Neural cell (in vitro differentiated cells): ENCODE data around the gene C19orf44. TPM values are rescaled to one million over a fixed set of nuclear protein-coding genes. Genes with fewer than 3 reads are reported as not detected.
"Not testable (repeated sequence)": the region's sequence is repeated elsewhere in the genome, so short reads cannot be mapped to it uniquely, and the experiment has no call there.

ENCODE experiments used
- H2AFZ ChIP-seq: fragments of 200-600, 300-800 bp; sonication (generic), shearing (Covaris generic); 2 replicates; pipeline ENCODE4 v1.6.0; 2014; ENCODE audit warnings: low read depth, mild to moderate bottlenecking, antibody characterized with exemption, low read length, moderate library complexity
- H3F3A ChIP-seq: fragments of 200-600 bp; shearing (Covaris generic); 2 replicates; pipeline ENCODE4 v1.6.1; 2016; ENCODE audit warnings: mild to moderate bottlenecking, moderate library complexity, mixed read lengths, antibody characterized with exemption, low read length; ENCODE audit not compliant: insufficient read depth, poor library complexity, severe bottlenecking
- H3K27ac ChIP-seq: fragments of 200-600, 300-800 bp; sonication (generic), shearing (Covaris generic); 2 replicates; pipeline ENCODE4 v1.5.1; 2014; ENCODE audit warnings: mild to moderate bottlenecking, low read length, moderate library complexity
- H3K27me3 ChIP-seq: fragments of 300-800, 200-600 bp; sonication (generic), shearing (Covaris generic); 2 replicates; pipeline ENCODE4 v1.6.0; 2014; ENCODE audit warnings: mild to moderate bottlenecking, low read depth, low read length, moderate library complexity; ENCODE audit not compliant: insufficient read depth
- H3K36me3 ChIP-seq: fragments of 300-800, 200-600 bp; sonication (generic), shearing (Covaris generic); 2 replicates; pipeline ENCODE4 v1.5.1; 2014; ENCODE audit warnings: mild to moderate bottlenecking, antibody characterized with exemption, low read length, moderate library complexity; ENCODE audit not compliant: insufficient read depth
- H3K4me2 ChIP-seq: fragments of 300-800, 200-600 bp; sonication (generic), shearing (Covaris generic); 2 replicates; pipeline ENCODE4 v1.6.0; 2014; ENCODE audit warnings: mild to moderate bottlenecking, low read length
- H3K4me3 ChIP-seq: fragments of 300-800, 200-600 bp; sonication (generic), shearing (Covaris generic); 2 replicates; pipeline ENCODE4 v1.5.1; 2014; ENCODE audit warnings: mild to moderate bottlenecking, low read length, moderate library complexity
- H3K79me2 ChIP-seq: fragments of 200-600 bp; shearing (Covaris generic); replicated peaks from 2 replicates; pipeline ENCODE4 v1.6.0; 2014; ENCODE audit warnings: mild to moderate bottlenecking, low read length, moderate library complexity; ENCODE audit not compliant: insufficient read depth
- H3K9ac ChIP-seq: fragments of 300-800, 200-600 bp; sonication (generic), shearing (Covaris generic); 2 replicates; pipeline ENCODE4 v1.6.1; 2016; ENCODE audit warnings: mild to moderate bottlenecking, low read length, mixed read lengths
- H3K9me2 ChIP-seq: fragments of 200-600 bp; shearing (Covaris generic); 2 replicates; pipeline ENCODE4 v1.6.1; 2016; ENCODE audit warnings: mild to moderate bottlenecking, low read length, mixed read lengths; ENCODE audit not compliant: insufficient read depth
- H3K9me3 ChIP-seq: fragments of 200-600, 300-800 bp; sonication (generic), shearing (Covaris generic); 2 replicates; pipeline ENCODE4 v1.6.1; 2016; ENCODE audit warnings: mild to moderate bottlenecking, mixed run types, low read length, moderate library complexity, mixed read lengths
- H4K20me1 ChIP-seq: fragments of 200-600 bp; shearing (Covaris generic); 2 replicates; pipeline ENCODE4 v1.6.1; 2016; ENCODE audit warnings: mild to moderate bottlenecking, mixed run types; ENCODE audit not compliant: insufficient read depth
- EP300 ChIP-seq: fragments of 450-650 bp; conservative IDR thresholded peaks from 2 replicates; pipeline ENCODE4 v1.6.1; 2014; ENCODE audit warnings: antibody characterized with exemption, mild to moderate bottlenecking, moderate library complexity; ENCODE audit not compliant: poor library complexity, severe bottlenecking
- EZH2 ChIP-seq: fragments of 200-600, 300-800 bp; shearing (Covaris generic), sonication (generic); IDR thresholded peaks from 2 replicates; pipeline ENCODE4 v1.6.1; 2014; ENCODE audit warnings: antibody characterized with exemption, low read length, borderline replicate concordance, mild to moderate bottlenecking; ENCODE audit not compliant: insufficient read depth, poor library complexity, severe bottlenecking
- MXI1 ChIP-seq: fragments of 450-650 bp; conservative IDR thresholded peaks from 2 replicates; pipeline ENCODE4 v1.6.1; 2014; ENCODE audit warnings: antibody characterized with exemption, mild to moderate bottlenecking; ENCODE audit not compliant: poor library complexity, severe bottlenecking
- POLR2AphosphoS5 ChIP-seq: IDR thresholded peaks from 2 replicates; pipeline ENCODE4 v1.6.1; 2012
- RAD21 ChIP-seq: fragments of 450-650 bp; conservative IDR thresholded peaks from 2 replicates; pipeline ENCODE4 v1.6.1; 2014; ENCODE audit warnings: antibody characterized with exemption, mild to moderate bottlenecking, moderate library complexity
- SMC3 ChIP-seq: fragments of 450-650 bp; conservative IDR thresholded peaks from 2 replicates; pipeline ENCODE4 v1.6.1; 2014; ENCODE audit warnings: antibody characterized with exemption, mild to moderate bottlenecking, moderate library complexity; ENCODE audit not compliant: poor library complexity
- TAF1 ChIP-seq: IDR thresholded peaks from 2 replicates; pipeline ENCODE4 v1.6.1; 2012; ENCODE audit warnings: low read depth
- polyA minus RNA-seq: library from RNA; depleted of rRNA, polyadenylated mRNA; stranded (reverse); fragments of >200 nt; gene quantifications from 2 replicates; pipeline ENCODE4 v1.2.3, GENCODE V29; 2014
- polyA plus RNA-seq: library from polyadenylated mRNA; depleted of rRNA; stranded (reverse); fragments of >200 nt; gene quantifications from 2 replicates; pipeline ENCODE4 v1.2.3, GENCODE V29; 2014
- TF ChIP-seq, protein P1 (sequence below): IDR thresholded peaks from 2 replicates; pipeline ENCODE4 v1.6.1; 2012; ENCODE audit warnings: borderline replicate concordance
- TF ChIP-seq, protein P2 (sequence below): fragments of 450-650 bp; IDR thresholded peaks from 2 replicates; pipeline ENCODE4 v1.5.1; 2014; ENCODE audit warnings: antibody characterized with exemption, mild to moderate bottlenecking, moderate library complexity; ENCODE audit not compliant: poor library complexity, severe bottlenecking

Gene C19orf44
- polyA plus RNA-seq (9.9 and 14.5 TPM in 2 replicates), polyA minus RNA-seq (10.7 and 12.0 TPM in 2 replicates)

GRCh38 chr19:16495982-16496612 lies at the start of gene C19orf44, which contains the start of gene CALR3:
C19orf44 (plus strand) TSS chr19:16496394; CDS start chr19:16500793, 4,399 bp downstream.
CALR3 (minus strand) TSS chr19:16496167; CDS start chr19:16496129, 38 bp downstream.
- no peaks in the 10 kb centered on the region for H3K9me2 ChIP-seq
- H3K79me2 ChIP-seq, result peaks cover 17% of the 10 kb centered on the region
- H4K20me1 ChIP-seq, result no peaks in the 10 kb centered on the region
- no peaks in the 10 kb centered on the region for H3K36me3 ChIP-seq
- H3K9ac ChIP-seq, result peak within 1 kb of the TSS; percentile 74
- peak within 1 kb of the TSS; percentile 76 for H3K4me2 ChIP-seq
- H3K9me3 ChIP-seq, result no peaks in the 10 kb centered on the region
- H3F3A ChIP-seq, result no peaks in the 10 kb centered on the region
- H3K4me3 ChIP-seq, result peak within 1 kb of the TSS; percentile 76
- peak within 1 kb of the TSS; percentile 59 for H3K27ac ChIP-seq
- TF ChIP-seq RAD21 (peak; percentile 32), POLR2AphosphoS5 (peak; percentile 65), EP300 (peak; percentile 47), EZH2 (no peak), SMC3 (no peak), TAF1 (peak; percentile 50), MXI1 (peak; percentile 95)
- TF ChIP-seq, protein P1, sequence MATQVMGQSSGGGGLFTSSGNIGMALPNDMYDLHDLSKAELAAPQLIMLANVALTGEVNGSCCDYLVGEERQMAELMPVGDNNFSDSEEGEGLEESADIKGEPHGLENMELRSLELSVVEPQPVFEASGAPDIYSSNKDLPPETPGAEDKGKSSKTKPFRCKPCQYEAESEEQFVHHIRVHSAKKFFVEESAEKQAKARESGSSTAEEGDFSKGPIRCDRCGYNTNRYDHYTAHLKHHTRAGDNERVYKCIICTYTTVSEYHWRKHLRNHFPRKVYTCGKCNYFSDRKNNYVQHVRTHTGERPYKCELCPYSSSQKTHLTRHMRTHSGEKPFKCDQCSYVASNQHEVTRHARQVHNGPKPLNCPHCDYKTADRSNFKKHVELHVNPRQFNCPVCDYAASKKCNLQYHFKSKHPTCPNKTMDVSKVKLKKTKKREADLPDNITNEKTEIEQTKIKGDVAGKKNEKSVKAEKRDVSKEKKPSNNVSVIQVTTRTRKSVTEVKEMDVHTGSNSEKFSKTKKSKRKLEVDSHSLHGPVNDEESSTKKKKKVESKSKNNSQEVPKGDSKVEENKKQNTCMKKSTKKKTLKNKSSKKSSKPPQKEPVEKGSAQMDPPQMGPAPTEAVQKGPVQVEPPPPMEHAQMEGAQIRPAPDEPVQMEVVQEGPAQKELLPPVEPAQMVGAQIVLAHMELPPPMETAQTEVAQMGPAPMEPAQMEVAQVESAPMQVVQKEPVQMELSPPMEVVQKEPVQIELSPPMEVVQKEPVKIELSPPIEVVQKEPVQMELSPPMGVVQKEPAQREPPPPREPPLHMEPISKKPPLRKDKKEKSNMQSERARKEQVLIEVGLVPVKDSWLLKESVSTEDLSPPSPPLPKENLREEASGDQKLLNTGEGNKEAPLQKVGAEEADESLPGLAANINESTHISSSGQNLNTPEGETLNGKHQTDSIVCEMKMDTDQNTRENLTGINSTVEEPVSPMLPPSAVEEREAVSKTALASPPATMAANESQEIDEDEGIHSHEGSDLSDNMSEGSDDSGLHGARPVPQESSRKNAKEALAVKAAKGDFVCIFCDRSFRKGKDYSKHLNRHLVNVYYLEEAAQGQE, result no peak
- TF ChIP-seq, protein P2, sequence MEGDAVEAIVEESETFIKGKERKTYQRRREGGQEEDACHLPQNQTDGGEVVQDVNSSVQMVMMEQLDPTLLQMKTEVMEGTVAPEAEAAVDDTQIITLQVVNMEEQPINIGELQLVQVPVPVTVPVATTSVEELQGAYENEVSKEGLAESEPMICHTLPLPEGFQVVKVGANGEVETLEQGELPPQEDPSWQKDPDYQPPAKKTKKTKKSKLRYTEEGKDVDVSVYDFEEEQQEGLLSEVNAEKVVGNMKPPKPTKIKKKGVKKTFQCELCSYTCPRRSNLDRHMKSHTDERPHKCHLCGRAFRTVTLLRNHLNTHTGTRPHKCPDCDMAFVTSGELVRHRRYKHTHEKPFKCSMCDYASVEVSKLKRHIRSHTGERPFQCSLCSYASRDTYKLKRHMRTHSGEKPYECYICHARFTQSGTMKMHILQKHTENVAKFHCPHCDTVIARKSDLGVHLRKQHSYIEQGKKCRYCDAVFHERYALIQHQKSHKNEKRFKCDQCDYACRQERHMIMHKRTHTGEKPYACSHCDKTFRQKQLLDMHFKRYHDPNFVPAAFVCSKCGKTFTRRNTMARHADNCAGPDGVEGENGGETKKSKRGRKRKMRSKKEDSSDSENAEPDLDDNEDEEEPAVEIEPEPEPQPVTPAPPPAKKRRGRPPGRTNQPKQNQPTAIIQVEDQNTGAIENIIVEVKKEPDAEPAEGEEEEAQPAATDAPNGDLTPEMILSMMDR, result peak; percentile 44
- H3K27me3 ChIP-seq, result no peaks in the 10 kb centered on the region
- H2AFZ ChIP-seq, result peak within 1 kb of the TSS; percentile 85

DNA sequence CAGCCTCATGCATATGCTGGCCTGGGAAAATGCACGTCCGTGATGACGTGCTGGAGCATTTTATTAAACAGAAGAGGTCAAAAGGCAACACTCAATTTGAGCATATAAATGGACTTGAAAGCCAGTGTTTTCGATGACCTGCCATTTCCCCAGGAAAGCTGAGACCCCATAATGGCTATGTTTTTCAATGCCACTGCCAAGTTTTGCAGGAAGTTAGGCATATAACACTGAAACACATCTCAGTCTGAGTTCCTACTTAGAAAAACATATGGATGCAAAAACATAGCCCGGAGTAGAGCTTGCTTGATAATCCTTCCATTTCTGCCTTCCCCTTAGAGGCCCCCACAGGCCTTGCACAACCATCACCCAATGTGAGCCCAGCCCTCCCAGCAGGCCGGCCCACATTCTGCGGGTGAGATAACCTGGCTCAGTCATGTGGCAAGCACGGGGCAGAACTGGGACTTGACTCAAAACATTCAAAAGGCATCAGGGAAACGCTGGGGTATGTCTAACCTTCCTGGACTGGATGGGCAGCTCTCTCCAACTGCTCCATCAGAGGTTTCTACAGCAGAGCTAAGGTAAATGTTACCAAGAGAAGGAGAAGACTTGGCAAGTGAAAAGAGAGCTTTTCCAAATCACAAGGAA lies 49.3 kb upstream of the C19orf44 start:
- Histone ChIP-seq H3K9me2 (no peaks in the 10 kb centered on the region), H3K4me2 (no peak overlapping the region), H3K36me3 (no peaks in the 10 kb centered on the region), H4K20me1 (peaks cover 8% of the 10 kb centered on the region), H3K79me2 (peaks cover 54% of the 10 kb centered on the region), H3F3A (no peaks in the 10 kb centered on the region), H3K9me3 (no peaks in the 10 kb centered on the region), H3K27me3 (no peaks in the 10 kb centered on the region), H3K27ac (no peak overlapping the region), H3K9ac (no peak overlapping the region), H2AFZ (no peak overlapping the region), H3K4me3 (no peak overlapping the region)
- TF ChIP-seq TAF1 (no peak), SMC3 (no peak), POLR2AphosphoS5 (no peak), RAD21 (no peak)
- TF ChIP-seq, protein P2, result no peak

DNA sequence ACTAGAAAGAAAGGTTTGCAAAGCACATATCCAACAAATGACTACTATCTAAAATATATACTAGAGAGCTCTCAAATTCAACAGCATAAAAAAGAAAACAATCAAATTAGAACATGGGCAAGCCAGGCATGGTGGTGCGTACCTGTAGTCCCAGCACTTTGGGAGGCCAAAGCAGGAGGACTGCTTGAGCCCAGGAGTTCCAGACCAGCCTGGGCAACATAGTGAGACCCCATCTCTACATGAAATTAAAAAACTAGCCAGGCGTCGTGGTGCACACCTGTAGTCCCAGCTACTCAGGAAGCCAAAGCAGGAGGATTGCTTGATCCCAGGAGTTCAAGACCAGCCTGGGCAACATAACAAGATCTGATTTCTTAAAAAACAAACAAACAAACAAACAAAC lies 47.3 kb upstream of the C19orf44 start:
- H3K27me3 ChIP-seq, H3K36me3 ChIP-seq, H3K4me2 ChIP-seq, H3K9me2 ChIP-seq, H3K9ac ChIP-seq, H3F3A ChIP-seq, H3K4me3 ChIP-seq, H4K20me1 ChIP-seq, H3K9me3 ChIP-seq, H3K27ac ChIP-seq, H2AFZ ChIP-seq: not testable (repeated sequence)
- peaks cover 55% of the 10 kb centered on the region for H3K79me2 ChIP-seq
